ENCODE measurements around the gene MTX1.

- TF ChIP-seq, protein P1, sequence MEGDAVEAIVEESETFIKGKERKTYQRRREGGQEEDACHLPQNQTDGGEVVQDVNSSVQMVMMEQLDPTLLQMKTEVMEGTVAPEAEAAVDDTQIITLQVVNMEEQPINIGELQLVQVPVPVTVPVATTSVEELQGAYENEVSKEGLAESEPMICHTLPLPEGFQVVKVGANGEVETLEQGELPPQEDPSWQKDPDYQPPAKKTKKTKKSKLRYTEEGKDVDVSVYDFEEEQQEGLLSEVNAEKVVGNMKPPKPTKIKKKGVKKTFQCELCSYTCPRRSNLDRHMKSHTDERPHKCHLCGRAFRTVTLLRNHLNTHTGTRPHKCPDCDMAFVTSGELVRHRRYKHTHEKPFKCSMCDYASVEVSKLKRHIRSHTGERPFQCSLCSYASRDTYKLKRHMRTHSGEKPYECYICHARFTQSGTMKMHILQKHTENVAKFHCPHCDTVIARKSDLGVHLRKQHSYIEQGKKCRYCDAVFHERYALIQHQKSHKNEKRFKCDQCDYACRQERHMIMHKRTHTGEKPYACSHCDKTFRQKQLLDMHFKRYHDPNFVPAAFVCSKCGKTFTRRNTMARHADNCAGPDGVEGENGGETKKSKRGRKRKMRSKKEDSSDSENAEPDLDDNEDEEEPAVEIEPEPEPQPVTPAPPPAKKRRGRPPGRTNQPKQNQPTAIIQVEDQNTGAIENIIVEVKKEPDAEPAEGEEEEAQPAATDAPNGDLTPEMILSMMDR (conservative IDR thresholded peaks at IDR 0.05; ENCODE audit: low read length), result no peak
- TF ChIP-seq EZH2phosphoT487 (IDR thresholded peaks at IDR 0.05; ENCODE audit: borderline replicate concordance), result no peak
These were observed 42.4 kb upstream of the MTX1 start for GRCh38 chr1:155166051-155166470.
